H1 (cell line): ENCODE results near the gene RAB38. TPM values are rescaled to one million over a fixed set of nuclear protein-coding genes. Genes with fewer than 3 reads are reported as not detected.

Experiments used
- ASH2L ChIP-seq: fragments of 200-600, 300-600 bp; sonication (generic); IDR thresholded peaks from one replicate; pipeline ENCODE4 v1.7.1; 2017; ENCODE audit warnings: low read length
- BCL11A ChIP-seq, 2 experiments: IDR thresholded peaks; one replicate each; pipeline ENCODE4 v1.6.1; 2011; ENCODE audit warnings: low read depth in 2 of 2, low read length in 2 of 2, mild to moderate bottlenecking in 2 of 2
- CBX8 ChIP-seq: fragments of 300-800, 300-1000 bp; sonication (generic); IDR thresholded peaks from 2 replicates; pipeline ENCODE4 v1.7.1; 2016; ENCODE audit warnings: low read depth, low read length, borderline replicate concordance
- CHD2 ChIP-seq: IDR thresholded peaks from 2 replicates; pipeline ENCODE4 v1.6.1; 2012; ENCODE audit warnings: low read length, improper control_type of control experiment
- MAFK ChIP-seq: IDR thresholded peaks from 2 replicates; pipeline ENCODE4 v1.6.1; 2012; ENCODE audit warnings: low read depth, mild to moderate bottlenecking, improper control_type of control experiment, low read length
- TEAD4 ChIP-seq: IDR thresholded peaks from 2 replicates; pipeline ENCODE4 v1.6.1; 2012; ENCODE audit warnings: low read depth, low read length, inconsistent platforms, mixed read lengths
- polyA plus RNA-seq, 7 experiments: library from polyadenylated mRNA; depleted of rRNA in 3 of 7; stranded (reverse) in 5 of 7; unstranded in 2 of 7; fragments of >200 nt in 5 of 7; fragments of 200-250 nt in 2 of 7; gene quantifications; 1 replicate in 5 of 7; 2 replicates in 1 of 7; 4 replicates in 1 of 7; pipeline versions ENCODE4 v1.2.1 to v1.2.3, GENCODE V29; 2011 to 2013; ENCODE audit warnings: missing spikeins in 2 of 7, mixed read lengths in 2 of 7
- total RNA-seq: library from RNA; stranded (reverse); fragmentation: NEBNext Ultra II Directional; extraction: Animal tissue kit (Norgen Biotek cat#: 25700); gene quantifications from 2 replicates; pipeline ENCODE4 v1.2.1, GENCODE V29; 2021
- TF ChIP-seq, protein P1 (sequence below): IDR thresholded peaks from 2 replicates; pipeline ENCODE4 v1.6.1; 2012; ENCODE audit warnings: inconsistent platforms

RAB38 gene
- total and polyA plus RNA-seq, 2 of the 8 experiments (the other 6 are each of a cell fraction or from before 2014, with no cell fraction given): 15.4 to 16.5 TPM

GRCh38 chr11:88183233-88183632 lies 8.0 kb upstream of the RAB38 start (continued):
- TF ChIP-seq, protein P1, sequence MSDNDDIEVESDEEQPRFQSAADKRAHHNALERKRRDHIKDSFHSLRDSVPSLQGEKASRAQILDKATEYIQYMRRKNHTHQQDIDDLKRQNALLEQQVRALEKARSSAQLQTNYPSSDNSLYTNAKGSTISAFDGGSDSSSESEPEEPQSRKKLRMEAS: no peak
- TF ChIP-seq MAFK: no peak
- no peak for TF ChIP-seq CHD2
- TF ChIP-seq ASH2L: no peak
- no peak for TF ChIP-seq CBX8
- no peak for TF ChIP-seq TEAD4
- no peak for TF ChIP-seq BCL11A (IDR thresholded peaks at IDR 0.05; ENCODE audit: low read depth in 2 of 2, low read length in 2 of 2)
